Osteoblast (primary cell): ENCODE measurements around the gene SLC2A4RG. TPM values are rescaled to one million over a fixed set of nuclear protein-coding genes. Genes with fewer than 3 reads are reported as not detected.

Source experiments
- DNase-seq: peaks from one replicate; pipeline ENCODE4 v3.0.0; 2011; ENCODE audit warnings: low spot score, mixed read lengths; ENCODE audit not compliant: insufficient read length; ENCODE audit errors: missing footprints
- H2AFZ ChIP-seq: 2 replicates; pipeline ENCODE4 v1.6.0; 2011; ENCODE audit warnings: mild to moderate bottlenecking, low read length
- H3K27ac ChIP-seq: 2 replicates; pipeline ENCODE4 v1.5.1; 2011; ENCODE audit warnings: mild to moderate bottlenecking, low read depth, low read length, moderate library complexity
- H3K27me3 ChIP-seq: 2 replicates; pipeline ENCODE4 v1.6.0; 2012; ENCODE audit warnings: mild to moderate bottlenecking, control low read depth, inconsistent platforms, low read length, moderate library complexity; ENCODE audit not compliant: insufficient read depth
- H3K36me3 ChIP-seq: 2 replicates; pipeline ENCODE4 v1.5.1; 2011; ENCODE audit warnings: mild to moderate bottlenecking, low read length, control low read depth, moderate library complexity; ENCODE audit not compliant: insufficient read depth
- H3K4me1 ChIP-seq: 2 replicates; pipeline ENCODE4 v1.5.1; 2011; ENCODE audit warnings: mild to moderate bottlenecking, low read length, control low read depth, moderate library complexity; ENCODE audit not compliant: insufficient read depth
- H3K4me2 ChIP-seq: 2 replicates; pipeline ENCODE4 v1.6.0; 2011; ENCODE audit warnings: mild to moderate bottlenecking, low read length; ENCODE audit not compliant: insufficient read depth
- H3K4me3 ChIP-seq: fragments of 200-600 bp; sonication (generic); 3 replicates; pipeline ENCODE4 v1.5.1; 2012; ENCODE audit warnings: mild to moderate bottlenecking, low read length, inconsistent platforms; ENCODE audit not compliant: insufficient read depth
- H3K79me2 ChIP-seq: 2 replicates; pipeline ENCODE4 v1.6.0; 2012; ENCODE audit warnings: mild to moderate bottlenecking, low read length, control low read depth, inconsistent platforms; ENCODE audit not compliant: insufficient read depth
- H3K9me3 ChIP-seq: 2 replicates; pipeline ENCODE4 v1.5.1; 2011; ENCODE audit warnings: low read depth, low read length, control low read depth
- H4K20me1 ChIP-seq: 2 replicates; pipeline ENCODE4 v1.6.0; 2012; ENCODE audit warnings: mild to moderate bottlenecking, low read length, control low read depth; ENCODE audit not compliant: insufficient read depth
- CTCF ChIP-seq: IDR thresholded peaks from 2 replicates; pipeline ENCODE4 v1.5.1; 2011; ENCODE audit warnings: mild to moderate bottlenecking, low read depth, low read length, moderate library complexity; ENCODE audit errors: extremely low read depth
- total RNA-seq: library from RNA; depleted of rRNA; stranded (reverse); fragments of >200 nt; gene quantifications from 2 replicates; pipeline ENCODE4 v1.2.3, GENCODE V29; 2012

Gene SLC2A4RG
- total RNA-seq, 1 donor = 27.5 TPM

GRCh38 chr20:63703471-63703975 is 36.1 kb upstream of the SLC2A4RG start:
- Histone ChIP-seq H3K79me2 (peaks cover 48% of the 10 kb centered on the region), H3K4me1 (peaks cover 23% of the 10 kb centered on the region), H3K4me3 (no peak overlapping the region), H4K20me1 (peaks cover 2% of the 10 kb centered on the region), H3K9me3 (no peaks in the 10 kb centered on the region), H3K36me3 (peaks cover 25% of the 10 kb centered on the region), H3K27me3 (no peaks in the 10 kb centered on the region), H3K4me2 (no peak overlapping the region), H3K27ac (no peak overlapping the region), H2AFZ (no peak overlapping the region)
- DNase-seq = peak; percentile 74
- TF ChIP-seq CTCF = no peak

DNA sequence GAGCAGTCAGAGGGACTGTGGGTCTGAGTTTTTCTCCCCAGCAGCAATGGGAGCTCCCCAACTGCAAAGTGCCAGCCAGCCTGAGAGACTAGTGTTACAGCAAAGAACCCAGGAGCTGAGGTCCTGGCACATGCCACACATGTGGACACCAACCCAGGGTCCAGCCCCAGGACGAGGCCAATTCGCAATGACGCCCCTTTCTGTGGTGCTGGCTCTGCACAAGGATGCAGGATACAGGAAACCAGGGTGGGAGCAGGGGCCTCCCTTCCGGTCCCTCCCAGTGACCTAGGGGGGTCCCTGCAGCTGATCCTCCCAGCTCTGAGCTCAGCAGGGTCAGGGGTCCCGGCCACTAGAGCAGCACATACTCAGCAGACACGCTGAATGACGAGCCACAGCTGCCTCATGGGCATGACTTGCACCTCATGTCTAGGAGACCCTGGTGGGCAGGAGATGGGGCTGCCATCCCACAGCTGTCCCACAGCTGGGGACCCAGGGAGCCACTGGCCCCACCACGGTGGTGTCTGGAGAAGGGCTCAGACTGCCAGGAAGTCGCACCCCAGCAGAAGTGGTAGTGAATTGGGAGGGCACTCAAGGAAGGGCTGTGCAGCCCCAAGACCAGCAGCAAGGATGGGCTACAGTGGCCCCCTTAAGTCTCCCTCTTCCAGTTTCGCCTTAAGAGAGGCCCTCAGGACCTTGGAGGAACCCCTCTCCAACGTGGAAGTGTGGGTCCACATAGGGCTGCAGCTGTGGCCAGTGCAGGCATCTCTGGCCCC is 35.4 kb upstream of the SLC2A4RG start:
- no peak for TF ChIP-seq CTCF
- peaks cover 55% of the 10 kb centered on the region for H3K79me2 ChIP-seq

DNA sequence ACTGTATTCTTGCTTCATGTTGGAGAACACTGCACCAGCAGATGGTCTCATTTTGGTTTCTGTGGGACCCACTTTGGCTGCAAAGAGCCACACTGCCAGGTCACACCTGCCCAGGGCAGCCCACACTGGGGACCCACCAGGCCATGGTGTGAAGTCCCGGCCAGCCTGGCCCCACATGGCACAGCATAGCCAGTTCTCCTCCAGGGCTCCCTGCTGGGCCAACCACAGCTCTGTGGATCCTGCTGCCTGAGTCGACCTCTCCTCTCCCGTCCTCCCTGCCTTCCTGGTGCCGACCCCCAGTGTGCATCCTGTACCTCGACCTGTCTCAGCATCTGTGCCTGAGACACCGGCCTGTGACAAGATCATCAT is 34.8 kb upstream of the SLC2A4RG start:
- H3K4me3 ChIP-seq = no peak overlapping the region
- peaks cover 28% of the 10 kb centered on the region for H3K36me3 ChIP-seq
- TF ChIP-seq CTCF = no peak
- peaks cover 19% of the 10 kb centered on the region for H3K4me1 ChIP-seq
- no peak overlapping the region for H3K4me2 ChIP-seq
- no peak overlapping the region for H2AFZ ChIP-seq
- H3K9me3 ChIP-seq = no peaks in the 10 kb centered on the region
- H4K20me1 ChIP-seq = peaks cover 8% of the 10 kb centered on the region
- H3K27me3 ChIP-seq = no peaks in the 10 kb centered on the region
- DNase-seq = peak; percentile 72
- H3K79me2 ChIP-seq = peaks cover 57% of the 10 kb centered on the region
- H3K27ac ChIP-seq = no peak overlapping the region

More for the DNA sequence above, 35.4 kb upstream of the SLC2A4RG start:
- H3K36me3 ChIP-seq = peaks cover 25% of the 10 kb centered on the region
- H3K27ac ChIP-seq = no peak overlapping the region
- H3K27me3 ChIP-seq = no peaks in the 10 kb centered on the region
- no peaks in the 10 kb centered on the region for H3K9me3 ChIP-seq
- H3K4me2 ChIP-seq = no peak overlapping the region
- H2AFZ ChIP-seq = no peak overlapping the region
- H4K20me1 ChIP-seq = peaks cover 8% of the 10 kb centered on the region
- peak; percentile 80 for DNase-seq
- H3K4me1 ChIP-seq = peaks cover 23% of the 10 kb centered on the region
- no peak overlapping the region for H3K4me3 ChIP-seq

DNA sequence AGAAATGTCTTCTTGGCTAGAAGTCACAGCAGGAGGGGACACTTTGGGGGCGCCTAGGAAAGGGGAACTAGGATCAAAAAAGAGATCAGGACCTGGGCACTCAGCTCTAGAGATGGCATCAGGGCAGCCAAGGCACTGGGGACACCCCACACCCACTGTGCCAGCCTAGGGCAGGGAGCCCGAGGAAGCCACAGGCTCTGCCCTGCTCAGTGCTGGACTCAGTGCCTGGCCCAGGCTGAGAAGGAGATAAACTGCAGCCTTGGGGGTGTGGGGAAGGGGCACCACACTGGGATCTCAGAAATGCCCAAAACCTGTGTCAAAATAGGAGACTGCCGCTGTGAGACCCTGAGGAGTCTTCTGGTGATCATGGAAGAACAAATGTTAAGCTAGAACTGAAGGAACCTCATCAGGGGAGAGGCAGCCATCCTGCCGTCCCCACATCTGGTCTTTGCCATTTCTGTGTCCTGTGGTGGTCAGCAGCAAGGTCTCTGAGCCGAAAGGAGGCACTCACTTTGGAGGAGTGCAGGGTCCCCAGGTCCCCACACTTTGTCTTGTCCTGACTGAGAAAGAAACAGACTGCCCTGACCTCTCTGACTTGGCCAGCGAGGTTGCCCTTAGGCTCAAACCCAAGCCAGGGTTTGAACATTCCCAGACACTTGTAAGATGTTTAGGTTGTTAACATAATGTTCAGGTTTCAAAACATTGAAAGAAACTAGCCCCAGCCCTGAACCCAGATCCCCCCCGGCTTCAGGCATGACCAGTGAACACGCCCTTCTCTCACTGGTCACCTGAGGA is 34.1 kb upstream of the SLC2A4RG start:
- no peak overlapping the region for H2AFZ ChIP-seq
- no peak for TF ChIP-seq CTCF
- no peaks in the 10 kb centered on the region for H3K27me3 ChIP-seq
- H3K9me3 ChIP-seq = no peaks in the 10 kb centered on the region
- peaks cover 29% of the 10 kb centered on the region for H3K36me3 ChIP-seq
- H3K4me1 ChIP-seq = peaks cover 18% of the 10 kb centered on the region
- no peak overlapping the region for H3K27ac ChIP-seq
- H3K4me2 ChIP-seq = no peak overlapping the region
- peak; percentile 69 for DNase-seq
- peaks cover 63% of the 10 kb centered on the region for H3K79me2 ChIP-seq
- H4K20me1 ChIP-seq = peaks cover 8% of the 10 kb centered on the region
- H3K4me3 ChIP-seq = no peak overlapping the region
